Lower leg skin (tissue), 3 donors: Measurements from ENCODE around the gene RIOX2.

Experiments
- POLR2A ChIP-seq, 2 donors: fragments of 450-650 bp; IDR thresholded peaks; one replicate each; pipeline ENCODE4 v1.6.1; 2016 to 2017; ENCODE audit warnings: antibody characterized with exemption in 2 of 2, mild to moderate bottlenecking in 1 of 2, moderate library complexity in 1 of 2
- TF ChIP-seq, protein P1 (sequence below), 3 donors: fragments of 450-650 bp; IDR thresholded peaks; one replicate each; pipeline ENCODE4 v1.5.1; 2016; ENCODE audit warnings: antibody characterized with exemption in 3 of 3, mild to moderate bottlenecking in 3 of 3, moderate library complexity in 2 of 3

DNA sequence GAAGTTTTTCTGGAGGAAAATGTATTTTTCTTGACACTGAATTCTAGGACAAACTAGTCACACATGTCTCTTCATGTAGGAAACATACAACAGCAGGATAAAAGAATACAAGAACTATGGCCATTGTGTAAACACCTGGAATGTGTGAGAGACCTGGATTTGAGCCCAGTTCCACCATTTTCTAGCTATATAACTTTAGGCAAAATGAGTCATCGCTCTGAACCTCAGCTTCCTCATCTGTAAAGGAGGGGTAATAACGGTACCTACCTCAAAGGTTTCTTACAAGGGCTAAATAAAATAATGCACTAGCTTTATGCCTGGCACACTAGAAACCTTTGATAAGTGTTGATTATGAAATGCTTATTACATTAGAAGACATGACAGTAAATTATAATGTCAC, 57.8 kb downstream of the RIOX2 start:
- TF ChIP-seq, protein P1, sequence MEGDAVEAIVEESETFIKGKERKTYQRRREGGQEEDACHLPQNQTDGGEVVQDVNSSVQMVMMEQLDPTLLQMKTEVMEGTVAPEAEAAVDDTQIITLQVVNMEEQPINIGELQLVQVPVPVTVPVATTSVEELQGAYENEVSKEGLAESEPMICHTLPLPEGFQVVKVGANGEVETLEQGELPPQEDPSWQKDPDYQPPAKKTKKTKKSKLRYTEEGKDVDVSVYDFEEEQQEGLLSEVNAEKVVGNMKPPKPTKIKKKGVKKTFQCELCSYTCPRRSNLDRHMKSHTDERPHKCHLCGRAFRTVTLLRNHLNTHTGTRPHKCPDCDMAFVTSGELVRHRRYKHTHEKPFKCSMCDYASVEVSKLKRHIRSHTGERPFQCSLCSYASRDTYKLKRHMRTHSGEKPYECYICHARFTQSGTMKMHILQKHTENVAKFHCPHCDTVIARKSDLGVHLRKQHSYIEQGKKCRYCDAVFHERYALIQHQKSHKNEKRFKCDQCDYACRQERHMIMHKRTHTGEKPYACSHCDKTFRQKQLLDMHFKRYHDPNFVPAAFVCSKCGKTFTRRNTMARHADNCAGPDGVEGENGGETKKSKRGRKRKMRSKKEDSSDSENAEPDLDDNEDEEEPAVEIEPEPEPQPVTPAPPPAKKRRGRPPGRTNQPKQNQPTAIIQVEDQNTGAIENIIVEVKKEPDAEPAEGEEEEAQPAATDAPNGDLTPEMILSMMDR (IDR thresholded peaks at IDR 0.05): no peak
- TF ChIP-seq POLR2A (IDR thresholded peaks at IDR 0.05): no peak
